Measurements from ENCODE around the gene NGFR. TPM values are rescaled to one million over a fixed set of nuclear protein-coding genes. Genes with fewer than 3 reads are reported as not detected.

Gene NGFR
- total RNA-seq, 4 donors from 2014 or later, result 10.6 to 21.3 (median 16.1) TPM

DNA sequence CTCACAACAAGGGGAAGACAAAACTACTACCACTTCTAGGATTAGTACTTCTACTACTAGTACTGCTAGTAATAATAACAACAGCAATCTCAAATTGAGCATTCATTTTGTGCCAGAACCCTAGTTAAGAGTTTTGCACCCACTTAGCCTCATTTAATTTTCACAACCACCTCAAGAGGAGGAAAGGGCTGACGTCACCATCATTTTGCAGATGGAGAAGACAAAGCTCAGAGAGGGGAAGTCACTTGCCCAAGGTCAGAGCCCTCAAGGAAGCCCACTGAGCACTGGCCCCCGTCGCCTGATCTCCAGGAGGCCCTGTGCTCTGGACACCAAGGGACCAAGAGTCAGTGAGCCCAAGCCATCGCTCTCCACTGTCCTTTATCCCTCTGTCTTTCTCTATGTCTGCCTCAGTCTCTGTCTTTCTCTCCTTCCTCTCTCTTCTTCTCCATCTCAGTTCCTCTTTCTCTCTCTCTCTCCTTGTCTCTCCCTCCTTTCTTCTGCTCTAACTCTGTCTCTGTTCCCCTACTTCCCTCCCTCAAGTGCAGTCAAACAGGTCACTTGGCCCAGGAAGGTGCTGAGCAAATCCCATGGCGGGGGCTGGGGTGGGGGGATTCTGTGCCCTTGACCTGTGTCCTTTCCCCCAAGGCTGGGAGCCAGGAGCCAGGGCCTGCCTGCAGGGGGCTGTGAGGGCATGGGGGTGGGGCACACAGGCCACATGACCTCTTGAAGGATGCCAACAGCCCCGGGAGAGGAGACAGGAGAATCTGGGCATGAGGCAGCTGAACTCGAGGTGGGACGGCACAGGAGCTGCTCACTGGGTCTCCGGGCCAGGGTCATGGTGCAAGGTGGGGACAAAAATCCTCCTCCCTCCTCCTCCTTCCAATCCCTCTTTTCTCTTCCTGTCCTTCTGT lies 11.2 kb upstream of the NGFR start:
- Histone ChIP-seq H3K4me1 (peaks cover 0 to 5% (median 0%) of the 10 kb centered on the region in 3 donors), H3K27me3 (peaks cover 83% of the 10 kb centered on the region), H3K36me3 (no peaks in the 10 kb centered on the region), H3K4me3 (no peak overlapping the region), H3K9me3 (no peaks in the 10 kb centered on the region), H3K27ac (no peak overlapping the region)
- 40 to 63% methylated on average over 1 to 8 of the region's 9 CpGs for WGBS, 2 donors (ENCODE audit: low coverage in 1 of 2)
- no peak for TF ChIP-seq POLR2AphosphoS5 (IDR thresholded peaks at IDR 0.05)
- ATAC-seq, result no peak

DNA sequence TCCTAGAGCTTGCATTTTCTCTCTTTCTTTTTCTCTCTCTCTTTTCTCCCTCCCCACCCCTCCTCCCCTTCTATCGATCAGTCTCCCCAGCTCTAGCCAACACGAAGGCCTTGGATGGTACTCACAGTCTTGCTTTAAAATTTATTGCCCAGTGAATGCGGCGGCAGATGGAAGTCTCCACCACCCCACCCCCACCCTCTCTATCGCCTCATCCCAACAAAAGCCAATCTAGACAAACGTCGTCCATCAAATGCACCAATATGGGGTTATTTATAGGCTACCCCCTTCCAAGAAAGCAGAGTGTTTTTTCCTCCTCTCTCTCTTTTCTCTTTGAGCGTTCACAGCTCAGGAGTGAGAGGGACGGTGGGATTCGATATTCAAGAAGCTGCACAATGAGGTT lies 10.5 kb upstream of the NGFR start:
- TF ChIP-seq EP300 (IDR thresholded peaks at IDR 0.05) (no peak), POLR2A (IDR thresholded peaks at IDR 0.05) (no peak), POLR2AphosphoS5 (IDR thresholded peaks at IDR 0.05) (no peak)
- TF ChIP-seq, protein P1, sequence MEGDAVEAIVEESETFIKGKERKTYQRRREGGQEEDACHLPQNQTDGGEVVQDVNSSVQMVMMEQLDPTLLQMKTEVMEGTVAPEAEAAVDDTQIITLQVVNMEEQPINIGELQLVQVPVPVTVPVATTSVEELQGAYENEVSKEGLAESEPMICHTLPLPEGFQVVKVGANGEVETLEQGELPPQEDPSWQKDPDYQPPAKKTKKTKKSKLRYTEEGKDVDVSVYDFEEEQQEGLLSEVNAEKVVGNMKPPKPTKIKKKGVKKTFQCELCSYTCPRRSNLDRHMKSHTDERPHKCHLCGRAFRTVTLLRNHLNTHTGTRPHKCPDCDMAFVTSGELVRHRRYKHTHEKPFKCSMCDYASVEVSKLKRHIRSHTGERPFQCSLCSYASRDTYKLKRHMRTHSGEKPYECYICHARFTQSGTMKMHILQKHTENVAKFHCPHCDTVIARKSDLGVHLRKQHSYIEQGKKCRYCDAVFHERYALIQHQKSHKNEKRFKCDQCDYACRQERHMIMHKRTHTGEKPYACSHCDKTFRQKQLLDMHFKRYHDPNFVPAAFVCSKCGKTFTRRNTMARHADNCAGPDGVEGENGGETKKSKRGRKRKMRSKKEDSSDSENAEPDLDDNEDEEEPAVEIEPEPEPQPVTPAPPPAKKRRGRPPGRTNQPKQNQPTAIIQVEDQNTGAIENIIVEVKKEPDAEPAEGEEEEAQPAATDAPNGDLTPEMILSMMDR (IDR thresholded peaks at IDR 0.05), result no peak
- Histone ChIP-seq H3K27me3 (peaks cover 75% of the 10 kb centered on the region), H3K4me1 (peaks cover 0 to 5% (median 0%) of the 10 kb centered on the region in 3 donors), H3K36me3 (no peaks in the 10 kb centered on the region), H3K4me3 (no peak overlapping the region), H3K9me3 (no peaks in the 10 kb centered on the region), H3K27ac (no peak overlapping the region)
- WGBS, 2 donors (ENCODE audit: low coverage in 1 of 2), result 83% methylated on average over 1 to 7 of the region's 10 CpGs
- ATAC-seq, result no peak

DNA sequence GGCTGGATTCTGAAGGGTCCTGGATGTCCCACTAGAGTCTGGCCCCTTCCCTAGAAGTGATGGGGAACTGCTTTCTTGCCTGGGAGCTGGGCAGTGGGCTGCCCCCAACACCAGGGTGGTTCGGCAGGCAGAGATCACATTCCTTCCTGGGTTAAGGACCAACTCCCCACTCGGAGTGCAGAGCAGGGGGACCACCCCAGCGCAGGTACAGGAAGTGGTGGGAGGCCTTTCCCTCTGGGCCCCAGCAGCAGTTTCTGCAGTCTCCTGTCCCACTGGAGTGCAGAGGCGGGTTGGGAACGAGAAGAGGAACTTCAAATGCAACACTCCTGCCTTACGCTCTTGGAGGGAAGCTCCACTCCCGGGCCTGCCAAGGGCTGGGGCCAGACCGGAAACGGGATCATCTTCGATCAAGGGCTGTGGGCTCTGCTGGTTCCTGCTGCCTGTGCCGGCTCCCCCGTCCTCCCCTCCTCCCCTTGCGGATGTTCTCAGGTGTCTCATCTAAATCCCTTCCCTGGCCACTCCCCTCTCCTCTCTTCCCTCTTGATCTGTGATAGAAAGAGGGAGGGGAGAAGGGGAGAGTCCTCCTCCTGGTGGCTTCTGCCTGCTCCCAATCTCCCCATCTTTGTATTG lies 9.0 kb upstream of the NGFR start:
- no peak overlapping the region for H3K4me3 ChIP-seq
- WGBS, 2 donors (ENCODE audit: low coverage in 1 of 2), result 21% methylated on average over 3 of the region's 13 CpGs; no CpG with 5 or more reads in 1 of the 2 donors
- no peak overlapping the region for H3K27ac ChIP-seq
- peaks cover 0 to 5% (median 0%) of the 10 kb centered on the region in 3 donors for H3K4me1 ChIP-seq
- TF ChIP-seq POLR2AphosphoS5 (IDR thresholded peaks at IDR 0.05) (no peak), POLR2A (IDR thresholded peaks at IDR 0.05) (no peak), EP300 (IDR thresholded peaks at IDR 0.05) (no peak)
- TF ChIP-seq, protein P1 (IDR thresholded peaks at IDR 0.05), result no peak
- no peak for ATAC-seq
- peaks cover 62% of the 10 kb centered on the region for H3K27me3 ChIP-seq
- no peaks in the 10 kb centered on the region for H3K36me3 ChIP-seq
- no peaks in the 10 kb centered on the region for H3K9me3 ChIP-seq

DNA sequence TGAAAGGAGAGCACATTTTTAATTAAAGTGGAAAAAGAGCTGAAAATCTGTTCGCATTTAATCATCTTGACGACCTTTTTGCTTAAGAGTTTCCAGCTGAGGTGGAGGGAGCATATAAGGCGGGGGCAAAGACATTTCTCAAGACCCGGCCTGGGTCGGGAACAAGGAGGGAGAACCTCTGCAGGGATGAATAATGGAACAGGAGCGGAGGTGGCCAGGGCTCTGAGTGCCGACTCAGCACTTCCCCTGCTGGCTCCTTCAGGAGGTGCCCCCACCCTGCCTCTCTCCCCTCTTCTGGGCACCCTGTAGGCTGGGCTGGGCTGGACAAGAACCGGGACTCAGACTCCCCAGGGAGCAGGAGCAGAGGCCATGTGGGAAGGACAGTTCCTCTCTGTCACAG lies 7.9 kb upstream of the NGFR start:
- TF ChIP-seq POLR2AphosphoS5 (IDR thresholded peaks at IDR 0.05) (no peak), POLR2A (IDR thresholded peaks at IDR 0.05) (no peak), EP300 (IDR thresholded peaks at IDR 0.05) (no peak)
- TF ChIP-seq, protein P1 (IDR thresholded peaks at IDR 0.05), result no peak
- peaks cover 54% of the 10 kb centered on the region for H3K27me3 ChIP-seq
- H3K36me3 ChIP-seq, result no peaks in the 10 kb centered on the region
- H3K4me1 ChIP-seq, result peaks cover 0 to 5% (median 0%) of the 10 kb centered on the region in 3 donors
- H3K9me3 ChIP-seq, result no peaks in the 10 kb centered on the region
- H3K4me3 ChIP-seq, result no peak overlapping the region
- ATAC-seq, result no peak
- no peak overlapping the region for H3K27ac ChIP-seq
- WGBS, 2 donors (ENCODE audit: low coverage in 1 of 2), result 83 to 91% methylated on average over 1 to 4 of the region's 8 CpGs

DNA sequence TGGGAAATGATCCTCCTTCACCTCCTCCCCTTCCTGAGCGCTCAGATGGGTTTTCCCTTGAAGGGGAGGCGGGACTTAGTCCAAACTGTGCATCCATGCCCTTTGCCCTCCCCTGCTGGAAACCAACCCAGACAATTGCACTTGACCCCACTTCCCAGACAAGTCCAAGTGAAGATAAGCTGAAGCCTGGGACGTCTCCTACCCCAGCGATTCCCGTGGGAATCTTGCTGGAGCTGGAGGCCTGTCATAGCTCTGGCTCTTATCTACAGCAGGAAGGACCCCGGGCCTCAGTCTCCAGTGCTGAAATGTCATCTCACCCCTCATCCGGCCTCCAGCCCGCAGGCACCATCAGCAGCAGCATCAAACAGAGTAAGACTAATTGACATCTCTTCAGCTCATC lies 6.5 kb upstream of the NGFR start:
- 45 to 82% methylated on average over 4 of the region's 8 CpGs for WGBS, 2 donors (ENCODE audit: low coverage in 1 of 2)
- H3K36me3 ChIP-seq, result no peaks in the 10 kb centered on the region
- H3K27ac ChIP-seq, result no peak overlapping the region
- no peak overlapping the region for H3K4me3 ChIP-seq
- no peak for ATAC-seq
- H3K9me3 ChIP-seq, result no peaks in the 10 kb centered on the region
- H3K4me1 ChIP-seq, result peaks cover 0 to 5% (median 0%) of the 10 kb centered on the region in 3 donors
- TF ChIP-seq POLR2A (IDR thresholded peaks at IDR 0.05), result no peak
- TF ChIP-seq, protein P1 (IDR thresholded peaks at IDR 0.05), result no peak
- TF ChIP-seq POLR2AphosphoS5 (IDR thresholded peaks at IDR 0.05), result no peak
- no peak for TF ChIP-seq EP300 (IDR thresholded peaks at IDR 0.05)
- peaks cover 41% of the 10 kb centered on the region for H3K27me3 ChIP-seq

All from gastroesophageal sphincter (tissue), 4 donors.